HG02763 (cell line): ENCODE data around the gene SRSF4.

Experiments
- ATAC-seq: cut with Tn5 transposase; IDR thresholded peaks from one replicate; pipeline ENCODE4 v1.9.1; 2021; ENCODE audit warnings: mild to moderate bottlenecking, moderate library complexity; ENCODE audit not compliant: unreplicated experiment

SRSF4 gene

DNA sequence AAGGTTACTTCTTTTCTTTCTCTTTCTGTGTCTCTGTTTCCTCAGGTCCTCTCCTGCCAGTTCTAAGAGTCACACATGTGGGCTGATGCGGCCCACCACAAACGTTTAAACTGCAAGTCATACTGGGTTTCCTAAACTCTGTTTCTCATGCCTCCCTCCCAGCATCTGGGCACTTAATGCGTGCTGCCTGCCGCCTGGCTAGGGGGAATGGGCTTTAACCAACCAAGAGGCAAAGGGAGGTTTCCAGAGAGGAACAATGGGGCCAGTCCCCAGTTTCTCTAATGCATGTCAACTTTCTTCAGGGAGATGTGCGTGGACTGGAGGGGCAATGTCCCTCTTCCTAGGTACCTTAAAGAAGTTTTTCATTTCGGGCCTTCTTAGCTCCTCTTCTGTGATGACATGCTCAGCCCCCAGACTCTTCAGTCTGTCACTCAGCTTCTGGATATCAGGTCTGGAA lies 19.9 kb upstream of the SRSF4 start:
- no peak for ATAC-seq

- no peak for ATAC-seq
These were observed 19.4 kb upstream of the SRSF4 start for GRCh38 chr1:29200906-29201594.

DNA sequence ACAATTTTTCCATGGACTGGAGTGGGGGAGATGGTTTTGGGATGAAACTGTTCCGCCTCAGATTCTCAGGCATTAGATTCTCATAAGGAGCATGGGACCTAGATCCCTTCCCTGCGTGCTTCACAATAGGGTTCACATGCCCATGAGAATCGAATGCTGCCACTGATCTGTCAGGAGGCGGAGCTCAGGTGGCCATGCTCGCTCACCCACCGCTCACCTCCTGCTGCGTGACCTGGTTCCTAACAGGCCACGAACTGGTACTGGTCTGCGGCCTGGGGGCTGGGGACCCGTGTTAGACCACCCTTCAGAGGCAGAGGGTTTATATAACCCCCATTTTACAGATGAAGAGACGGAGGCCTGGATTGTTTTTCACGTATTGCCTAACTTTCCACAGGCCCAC lies 16.3 kb upstream of the SRSF4 start:
- ATAC-seq: no peak

DNA sequence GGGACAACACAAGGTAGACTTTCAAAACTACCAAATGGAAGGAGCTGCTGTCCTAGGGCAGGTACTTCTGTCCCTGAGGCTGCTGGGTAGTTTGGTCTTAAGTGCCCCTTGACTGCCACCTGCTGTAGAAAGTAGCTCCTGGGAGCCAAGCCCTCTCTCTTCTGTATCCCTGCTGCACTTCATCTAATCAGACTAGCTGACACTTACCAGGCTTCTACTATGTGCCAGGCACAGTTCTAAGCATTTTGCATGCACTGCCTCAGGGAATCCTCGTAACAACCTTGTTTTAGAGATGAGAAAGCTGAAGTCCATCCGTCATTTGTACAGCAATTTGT lies 15.9 kb upstream of the SRSF4 start:
- ATAC-seq: no peak

GRCh38 chr1:29196863-29197589 lies 15.3 kb upstream of the SRSF4 start:
- no peak for ATAC-seq

GRCh38 chr1:29195881-29196291 lies 14.2 kb upstream of the SRSF4 start:
- no peak for ATAC-seq

GRCh38 chr1:29193879-29194455 lies 12.3 kb upstream of the SRSF4 start:
- ATAC-seq: no peak

GRCh38 chr1:29190718-29191117 lies 9.0 kb upstream of the SRSF4 start:
- no peak for ATAC-seq

DNA sequence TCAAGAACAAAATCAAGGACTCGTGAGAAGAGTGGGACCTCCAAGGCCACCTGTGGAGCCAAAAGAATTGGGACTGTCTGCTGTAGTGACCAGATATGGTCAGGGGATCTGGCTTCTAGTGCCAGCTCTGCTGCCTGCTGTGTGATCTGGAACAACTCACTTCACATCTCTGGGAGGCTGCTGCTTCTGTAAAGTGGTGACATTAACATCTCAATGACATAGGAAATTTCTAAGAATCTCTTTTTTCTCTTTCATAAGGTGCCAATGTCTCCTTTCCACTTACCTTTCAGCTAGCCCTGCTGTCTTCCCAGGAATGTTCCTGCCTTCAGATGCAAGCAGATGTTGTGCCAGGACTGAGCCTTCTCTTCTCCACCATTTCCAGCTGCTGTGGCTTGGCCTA lies 5.0 kb upstream of the SRSF4 start:
- ATAC-seq: no peak

DNA sequence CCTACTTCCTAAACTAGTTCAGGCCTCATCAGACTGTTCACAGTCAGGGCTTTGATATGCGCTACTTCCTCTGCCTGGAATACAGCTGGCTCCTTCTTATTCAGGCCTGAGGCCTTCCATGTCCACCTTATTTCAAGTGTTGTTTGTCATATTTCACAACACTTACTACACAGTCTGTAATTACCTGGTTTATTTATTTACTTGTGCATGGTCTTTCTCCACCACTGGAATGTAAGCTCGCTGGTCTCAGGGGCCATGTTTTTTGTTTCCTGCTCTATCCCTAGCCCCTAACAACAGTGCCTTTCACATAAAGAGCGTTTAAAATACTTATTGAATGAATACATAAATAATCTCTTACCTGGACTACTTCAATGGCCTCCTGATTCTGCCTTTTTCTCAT lies 4.6 kb upstream of the SRSF4 start:
- no peak for ATAC-seq

DNA sequence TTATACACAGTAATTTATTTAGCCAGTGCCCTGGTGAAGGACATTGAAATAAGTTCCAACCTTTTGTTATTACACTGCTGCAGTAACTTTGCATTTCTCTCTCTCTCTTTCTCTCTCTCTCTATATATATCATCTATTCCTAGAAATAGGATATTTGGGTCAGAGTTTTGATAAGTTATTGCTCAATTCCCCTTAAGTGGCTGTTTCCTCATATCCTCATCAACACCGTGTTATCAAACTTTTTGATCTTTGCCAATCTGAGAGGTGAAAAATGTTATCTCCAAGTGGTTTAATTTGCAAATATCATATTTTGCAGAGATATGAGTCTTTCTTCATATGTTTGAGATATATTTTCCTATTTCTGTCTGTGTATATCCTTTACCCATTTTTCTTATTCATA lies 1.6 kb upstream of the SRSF4 start:
- no peak for ATAC-seq

- ATAC-seq: no peak
These were observed 945 bp downstream of the SRSF4 start for GRCh38 chr1:29180497-29181412.

- ATAC-seq: no peak
These were observed 2.0 kb downstream of the SRSF4 start for GRCh38 chr1:29179641-29180184.

DNA sequence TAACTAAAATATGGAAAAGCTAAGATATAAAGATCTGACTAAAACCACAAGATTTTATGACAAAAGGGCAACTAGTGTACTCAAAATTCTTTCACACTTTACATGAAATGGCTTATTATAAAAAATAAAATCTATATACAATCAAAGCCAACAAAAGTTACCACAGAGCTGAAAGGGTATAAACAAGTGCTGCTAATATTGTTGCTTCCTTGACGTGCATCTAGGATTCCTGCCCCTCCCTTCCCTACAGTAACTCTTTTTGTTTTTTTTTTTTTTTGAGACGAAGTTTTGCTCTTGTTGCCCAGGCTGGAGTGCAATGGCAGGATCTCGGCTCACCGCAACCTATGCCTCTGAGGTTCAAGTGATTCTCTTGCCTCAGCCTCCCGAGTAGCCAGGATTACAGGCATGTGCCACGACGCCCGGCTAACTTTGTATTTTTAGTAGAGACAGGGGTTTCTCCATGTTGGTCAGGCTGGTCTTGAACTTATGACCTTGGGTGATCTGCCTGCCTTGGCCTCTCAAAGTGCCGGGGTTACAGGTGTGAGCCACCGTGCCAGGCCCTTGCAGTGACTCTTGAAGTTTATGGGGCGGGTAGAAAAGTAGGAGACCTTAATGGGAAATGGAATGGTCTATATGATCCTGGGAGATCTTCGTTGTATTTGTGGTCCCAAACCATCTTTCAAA lies 4.5 kb downstream of the SRSF4 start:
- ATAC-seq: no peak

GRCh38 chr1:29176576-29176975 lies 5.1 kb downstream of the SRSF4 start:
- ATAC-seq: no peak

GRCh38 chr1:29172415-29172939 lies 9.2 kb downstream of the SRSF4 start:
- ATAC-seq: no peak

DNA sequence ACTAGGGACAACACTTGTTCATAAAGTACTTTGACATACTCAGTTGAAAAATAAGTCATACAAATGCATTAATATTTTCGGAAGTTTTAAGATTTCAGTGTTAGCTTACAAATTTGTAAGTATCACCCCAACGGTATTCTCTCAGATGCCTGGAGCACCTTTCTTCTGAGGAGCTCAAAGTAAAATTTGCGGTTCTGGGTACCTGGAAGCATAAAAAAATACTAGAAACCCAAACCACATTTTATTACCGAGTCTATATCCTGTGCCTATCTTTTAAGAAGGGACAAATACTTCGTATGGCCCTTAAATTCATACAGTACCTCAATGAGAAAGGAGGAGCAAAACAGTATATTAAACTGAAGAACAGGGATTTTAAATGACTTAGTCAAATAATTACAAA lies 10.2 kb downstream of the SRSF4 start:
- no peak for ATAC-seq

- ATAC-seq: no peak
These were observed 10.6 kb downstream of the SRSF4 start for GRCh38 chr1:29171089-29171488.

DNA sequence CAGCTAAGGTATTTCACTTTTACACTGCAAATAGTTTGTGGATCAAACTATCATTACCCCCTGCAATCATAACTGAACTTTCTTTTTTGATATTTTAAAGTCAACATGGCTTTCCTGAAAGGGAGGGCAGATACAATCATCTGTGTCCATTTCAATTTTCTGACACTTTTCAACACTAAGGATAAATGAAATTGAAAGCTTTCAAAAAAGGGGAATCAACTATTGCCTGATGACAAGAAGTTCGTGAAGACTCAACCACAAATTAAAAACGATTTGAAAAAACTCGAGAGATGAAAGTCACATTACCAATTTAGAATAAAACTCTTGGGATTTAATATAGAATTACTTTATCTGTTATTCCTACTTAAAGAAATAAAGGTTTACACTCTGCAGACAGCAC lies 11.7 kb downstream of the SRSF4 start:
- ATAC-seq: no peak

DNA sequence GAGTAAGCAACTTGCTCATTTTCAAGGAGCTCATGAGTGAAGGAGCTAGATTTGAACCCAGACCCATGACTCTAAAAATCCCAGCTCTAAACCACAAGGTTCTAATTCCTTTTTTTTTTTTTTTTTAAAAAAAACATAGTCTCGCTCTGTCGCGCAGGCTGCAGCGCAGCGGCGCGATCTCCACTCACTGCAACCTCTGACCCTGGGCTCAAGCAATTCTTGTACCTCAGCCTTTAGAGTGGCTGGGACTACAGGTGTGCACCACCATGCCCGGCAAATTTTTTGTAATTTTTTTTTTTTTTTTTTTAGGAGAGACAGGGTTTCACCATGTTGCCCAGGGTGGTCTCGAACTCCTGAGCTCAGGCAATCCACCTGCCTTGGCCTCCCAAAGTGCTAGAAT lies 13.8 kb downstream of the SRSF4 start:
- no peak for ATAC-seq
